Activated naive CD4-positive, alpha-beta T cell treated with anti-CD3 and anti-CD28 coated beads, Interleukin-2, amount 50 U/mL, for 72 hours (primary cell): ENCODE data around the gene LARP4B. TPM values are rescaled to one million over a fixed set of nuclear protein-coding genes. Genes with fewer than 3 reads are reported as not detected.
"Not testable (repeated sequence)": the region's sequence is repeated elsewhere in the genome, so short reads cannot be mapped to it uniquely, and the experiment has no call there.

Experiments used
- ATAC-seq, 2 donors: fragments of 150-1000 bp; cut with Tn5 transposase; 2 replicates each; pipeline ENCODE4 v1.10.0; 2021; ENCODE audit warnings: mild to moderate bottlenecking in 2 of 2, moderate library complexity in 2 of 2
- DNase-seq, 2 donors: peaks; one replicate each; pipeline ENCODE4 v3.0.0; 2021 to 2022; ENCODE audit warnings: low spot score in 2 of 2
- H3K27ac Mint-ChIP-seq, 2 donors: one replicate each; pipeline ENCODE4 v1.8.0; 2022; ENCODE audit warnings: mild to moderate bottlenecking in 2 of 2, mixed read lengths in 2 of 2
- H3K36me3 Mint-ChIP-seq, 2 donors: one replicate each; pipeline ENCODE4 v1.8.0; 2022; ENCODE audit warnings: mixed read lengths in 2 of 2
- H3K9me3 Mint-ChIP-seq, 2 donors: one replicate each; pipeline ENCODE4 v1.8.0; 2022; ENCODE audit warnings: mixed read lengths in 2 of 2
- total RNA-seq, 2 donors: library from RNA; stranded (reverse); gene quantifications; one replicate each; pipeline ENCODE4 v1.2.3, GENCODE V29; 2022

Gene LARP4B
- total RNA-seq, 2 donors from 2014 or later, result 87.4 to 122 TPM

DNA sequence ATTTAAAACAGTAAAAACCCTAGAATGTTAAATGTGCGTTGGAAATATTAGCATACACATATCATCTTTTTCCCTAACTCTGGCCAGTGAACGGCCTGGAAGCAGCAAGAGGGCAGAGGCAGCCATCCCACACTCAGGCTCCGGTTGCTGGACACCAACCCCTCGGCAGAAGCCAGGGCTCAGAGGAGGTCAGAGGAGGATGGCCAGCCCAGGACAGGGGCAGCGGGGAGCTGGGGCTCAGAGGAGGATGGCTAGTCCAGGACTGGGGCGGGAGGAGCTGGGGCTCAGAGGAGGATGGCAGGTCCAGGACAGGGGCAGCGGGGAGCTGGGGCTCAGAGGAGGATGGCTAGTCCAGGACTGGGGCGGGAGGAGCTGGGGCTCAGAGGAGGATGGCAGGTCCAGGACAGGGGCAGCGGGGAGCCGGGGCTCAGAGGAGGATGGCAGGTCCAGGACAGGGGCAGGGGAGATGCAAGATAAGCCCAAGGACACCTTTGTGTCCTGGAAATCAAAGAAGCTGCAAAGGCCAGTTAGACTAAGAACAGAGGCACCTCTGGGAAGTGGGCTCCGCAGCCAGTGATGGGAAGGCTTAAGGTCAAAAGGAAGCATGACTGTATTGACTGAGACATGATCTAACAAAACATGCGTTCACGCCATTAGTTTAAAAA, 161.3 kb downstream of the LARP4B start:
- not testable (repeated sequence) for H3K36me3 Mint-ChIP-seq
- H3K9me3 Mint-ChIP-seq, result peaks cover 10 to 13% of the 10 kb centered on the region in 2 donors

DNA sequence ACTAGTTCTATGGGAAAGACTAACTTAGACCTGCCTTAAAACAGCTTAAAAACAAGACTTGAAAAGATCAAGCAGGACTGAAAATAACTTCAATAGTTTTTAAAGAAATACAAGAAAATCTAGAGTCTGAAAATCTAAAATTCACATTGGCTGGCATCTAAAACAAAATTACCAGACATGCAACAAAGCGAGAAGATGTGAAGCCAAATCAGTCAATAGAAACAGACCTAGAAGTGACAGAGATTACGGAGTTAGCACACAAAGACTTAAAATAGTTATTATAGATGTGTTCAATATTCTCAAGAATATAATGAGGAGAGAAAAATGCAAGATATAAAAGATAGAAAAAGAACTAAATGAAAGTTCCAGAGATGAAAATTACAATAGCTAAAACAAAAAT, 163.7 kb downstream of the LARP4B start:
- ATAC-seq (no peak), DNase-seq (no peak)
- Mint-ChIP-seq H3K27ac (no peak overlapping the region), H3K9me3 (peaks cover 10 to 13% of the 10 kb centered on the region in 2 donors), H3K36me3 (peaks cover 0 to 7% of the 10 kb centered on the region in 2 donors)

More for the DNA sequence above, 161.3 kb downstream of the LARP4B start:
- H3K27ac Mint-ChIP-seq, ATAC-seq, DNase-seq: not testable (repeated sequence)

DNA sequence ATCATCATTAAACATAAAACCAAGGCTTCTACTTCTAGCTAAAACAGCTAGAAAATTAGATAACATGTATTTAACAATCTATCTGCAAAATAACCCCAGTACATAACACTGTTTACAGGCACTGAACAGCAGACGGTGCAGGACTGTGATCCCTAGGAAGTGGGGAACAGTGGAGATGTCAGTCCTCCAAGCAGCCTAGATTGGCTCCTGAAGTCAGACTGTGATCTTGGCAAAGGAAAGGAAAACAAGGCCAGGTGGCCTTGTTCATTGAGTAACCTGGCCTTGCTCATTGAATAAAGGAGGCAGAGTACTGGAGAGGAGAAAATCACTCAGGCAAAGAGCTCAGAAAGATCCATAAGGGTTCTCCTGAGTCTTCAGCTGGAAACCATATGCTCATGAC, 164.3 kb downstream of the LARP4B start:
- DNase-seq, result no peak
- H3K27ac Mint-ChIP-seq, result no peak overlapping the region
- H3K9me3 Mint-ChIP-seq, result peaks cover 10 to 19% of the 10 kb centered on the region in 2 donors
- H3K36me3 Mint-ChIP-seq, result peaks cover 0 to 13% of the 10 kb centered on the region in 2 donors
- ATAC-seq, result no peak

DNA sequence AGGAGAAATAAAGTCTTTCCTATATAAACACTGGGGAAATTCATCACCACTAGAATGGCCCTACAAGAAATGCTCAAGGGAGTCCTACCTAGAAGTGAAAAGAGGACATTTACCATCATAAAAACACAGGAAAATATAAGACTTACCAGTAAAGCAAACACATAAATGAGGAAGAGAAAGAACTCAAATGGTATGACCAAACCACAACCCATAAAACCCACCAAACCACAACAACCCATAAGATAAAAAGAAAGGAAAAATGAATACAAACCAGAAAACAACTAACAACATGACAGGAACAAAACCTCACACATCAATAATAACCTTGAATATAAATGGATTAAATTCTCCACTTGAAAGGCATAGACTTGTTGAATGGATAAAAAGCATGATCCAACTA, 170.1 kb downstream of the LARP4B start:
- DNase-seq (no peak), ATAC-seq (no peak)
- Mint-ChIP-seq H3K27ac (no peak overlapping the region), H3K36me3 (peaks cover 9 to 34% of the 10 kb centered on the region in 2 donors), H3K9me3 (peaks cover 21 to 29% of the 10 kb centered on the region in 2 donors)

DNA sequence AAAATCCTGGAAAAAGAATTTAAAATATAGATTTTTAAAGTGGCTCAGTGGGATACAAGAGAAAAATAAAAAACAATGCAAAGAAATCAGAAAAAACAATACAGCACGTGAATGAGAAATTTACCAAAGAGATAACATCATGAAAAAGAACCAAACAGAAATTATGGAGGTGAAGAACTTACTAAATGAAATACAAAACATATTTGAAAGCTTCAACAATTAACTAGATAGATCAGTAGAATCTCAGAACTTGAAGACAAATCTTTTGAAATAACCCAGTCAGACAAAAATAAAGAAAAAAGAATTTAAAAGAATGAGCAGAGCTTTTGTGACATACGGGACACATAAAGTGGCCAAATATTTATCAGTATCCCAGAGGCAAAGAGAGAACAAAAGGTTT, 170.9 kb downstream of the LARP4B start:
- no peak for DNase-seq
- H3K27ac Mint-ChIP-seq, result no peak overlapping the region
- peaks cover 22 to 30% of the 10 kb centered on the region in 2 donors for H3K9me3 Mint-ChIP-seq
- H3K36me3 Mint-ChIP-seq, result peaks cover 9 to 34% of the 10 kb centered on the region in 2 donors
- no peak for ATAC-seq

DNA sequence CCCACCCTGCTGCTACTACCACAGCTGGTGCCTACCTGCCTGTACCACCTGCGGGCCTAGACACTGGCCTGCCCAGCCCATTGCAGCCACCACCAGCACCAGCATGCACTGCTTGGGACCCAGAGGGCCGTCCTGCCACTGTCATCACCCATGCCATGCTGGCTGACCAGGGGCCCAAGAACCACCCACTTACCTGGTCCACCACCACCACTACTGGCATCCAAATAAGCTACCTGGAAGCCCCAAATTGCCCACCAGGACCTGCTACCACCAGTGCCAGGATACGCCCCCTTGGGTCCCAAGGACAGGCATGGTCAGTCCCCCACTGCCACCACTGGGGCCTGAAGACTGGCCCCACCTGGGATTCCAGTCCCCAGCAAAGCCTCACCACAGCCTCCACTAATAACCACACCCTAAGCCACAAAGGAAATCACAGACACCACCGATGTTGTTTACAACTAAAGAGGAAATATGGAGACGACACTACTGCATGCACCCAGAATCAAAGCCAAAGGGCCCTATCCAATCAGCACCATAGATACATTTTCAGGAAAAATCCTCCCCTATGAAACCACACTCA, 171.5 kb downstream of the LARP4B start:
- H3K27ac Mint-ChIP-seq, result no peak overlapping the region
- ATAC-seq (no peak), DNase-seq (no peak)
- peaks cover 28 to 35% of the 10 kb centered on the region in 2 donors for H3K9me3 Mint-ChIP-seq
- peaks cover 9 to 38% of the 10 kb centered on the region in 2 donors for H3K36me3 Mint-ChIP-seq

Other genes starting within 250 kb of the LARP4B start
- 1 to 10 TPM in 1 of 2 donors, under 1 TPM in 1; 0.55 to 1.7 TPM for gene DIP2C, start 242.0 kb downstream of the LARP4B start, total RNA-seq
- gene GTPBP4, start 56.7 kb upstream of the LARP4B start, total RNA-seq, result 100 to 1,000 TPM in 1 of 2 donors, 10 to 100 TPM in 1; 96.5 to 123 TPM
- not detected for gene IDI2, start 94.2 kb upstream of the LARP4B start, total RNA-seq
- gene IDI1, start 117.4 kb upstream of the LARP4B start, total RNA-seq, result 10 to 100 TPM; 52.6 to 81.1 TPM
- gene WDR37, start 124.7 kb upstream of the LARP4B start, total RNA-seq, result 10 to 100 TPM; 21.2 to 31.5 TPM